ENCODE data around the gene ZDHHC11.
"Not testable (repeated sequence)": the region's sequence is repeated elsewhere in the genome, so short reads cannot be mapped to it uniquely, and the experiment has no call there.

The ZDHHC11 gene

DNA sequence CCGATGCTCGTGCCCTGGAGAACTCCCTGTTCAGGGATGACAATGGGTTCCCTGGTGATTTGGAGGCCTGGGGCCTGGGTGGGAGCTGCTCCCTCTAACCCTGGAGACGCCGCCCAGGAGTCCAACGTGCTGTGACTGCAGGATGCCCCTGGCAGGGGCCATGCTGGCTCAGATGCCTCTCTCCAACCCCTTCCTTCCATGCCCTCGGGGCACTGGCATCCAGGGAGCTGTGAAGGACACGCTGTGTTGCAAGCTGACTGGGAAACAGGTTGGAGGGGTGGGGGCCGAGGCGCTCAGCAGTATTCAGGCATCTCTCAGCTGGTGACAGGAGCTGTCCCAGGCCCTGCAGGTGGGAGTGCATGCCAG is 75.2 kb downstream of the ZDHHC11 start:
- DNase-seq (ENCODE audit: low read depth), result not testable (repeated sequence)

DNA sequence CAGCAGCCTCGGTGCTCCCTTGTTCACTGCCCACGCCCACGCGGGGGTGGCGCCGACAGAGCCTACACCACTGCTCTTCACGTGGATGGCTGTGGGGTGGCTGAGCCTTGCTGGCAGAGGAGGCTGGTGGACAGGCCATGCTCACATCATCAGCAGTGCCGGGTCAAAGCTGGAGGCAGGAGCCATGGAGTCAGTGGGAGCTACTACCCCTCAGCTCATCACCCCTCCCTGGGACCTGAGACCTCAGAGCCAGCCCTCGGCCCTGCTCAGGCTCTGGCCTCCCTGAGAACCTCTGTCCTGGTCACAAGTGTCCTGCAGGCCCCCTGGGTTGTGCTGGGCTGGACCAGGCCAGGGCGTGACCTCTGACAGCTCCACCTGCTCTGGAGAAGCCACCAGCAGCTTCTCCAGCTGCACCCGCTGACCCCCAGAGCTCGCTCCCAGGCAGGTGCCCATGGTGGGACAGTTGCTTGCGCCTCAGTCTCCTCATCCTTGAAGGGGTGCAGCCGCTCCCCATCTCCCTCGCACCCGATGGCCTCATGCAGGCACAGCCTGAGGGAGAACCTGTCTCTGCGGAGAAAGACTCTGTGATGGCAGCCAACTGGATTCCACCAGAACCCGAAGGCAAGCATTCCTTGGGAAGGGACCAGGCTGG is 75.8 kb downstream of the ZDHHC11 start:
- not testable (repeated sequence) for DNase-seq (ENCODE audit: low read depth)

DNA sequence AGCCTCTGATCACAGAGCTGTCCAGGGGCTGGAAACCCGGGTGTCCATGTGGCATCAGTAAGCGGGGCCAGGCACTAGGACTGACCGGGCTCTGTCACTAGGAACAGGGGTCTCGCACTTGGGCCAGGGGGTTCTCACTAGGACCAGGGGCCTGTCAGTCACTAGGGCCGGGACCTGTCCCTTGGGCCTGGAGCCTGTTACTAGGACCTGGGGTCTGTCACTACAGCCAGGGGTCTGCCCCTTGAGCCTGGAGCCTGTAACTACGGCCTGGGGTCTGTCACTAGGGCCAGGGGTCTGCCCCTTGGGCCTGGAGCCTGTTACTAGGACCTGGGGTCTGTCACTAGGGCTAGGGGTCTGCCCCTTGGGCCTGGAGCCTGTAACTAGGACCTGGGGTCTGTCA is 76.5 kb downstream of the ZDHHC11 start:
- not testable (repeated sequence) for DNase-seq (ENCODE audit: low read depth)

DNA sequence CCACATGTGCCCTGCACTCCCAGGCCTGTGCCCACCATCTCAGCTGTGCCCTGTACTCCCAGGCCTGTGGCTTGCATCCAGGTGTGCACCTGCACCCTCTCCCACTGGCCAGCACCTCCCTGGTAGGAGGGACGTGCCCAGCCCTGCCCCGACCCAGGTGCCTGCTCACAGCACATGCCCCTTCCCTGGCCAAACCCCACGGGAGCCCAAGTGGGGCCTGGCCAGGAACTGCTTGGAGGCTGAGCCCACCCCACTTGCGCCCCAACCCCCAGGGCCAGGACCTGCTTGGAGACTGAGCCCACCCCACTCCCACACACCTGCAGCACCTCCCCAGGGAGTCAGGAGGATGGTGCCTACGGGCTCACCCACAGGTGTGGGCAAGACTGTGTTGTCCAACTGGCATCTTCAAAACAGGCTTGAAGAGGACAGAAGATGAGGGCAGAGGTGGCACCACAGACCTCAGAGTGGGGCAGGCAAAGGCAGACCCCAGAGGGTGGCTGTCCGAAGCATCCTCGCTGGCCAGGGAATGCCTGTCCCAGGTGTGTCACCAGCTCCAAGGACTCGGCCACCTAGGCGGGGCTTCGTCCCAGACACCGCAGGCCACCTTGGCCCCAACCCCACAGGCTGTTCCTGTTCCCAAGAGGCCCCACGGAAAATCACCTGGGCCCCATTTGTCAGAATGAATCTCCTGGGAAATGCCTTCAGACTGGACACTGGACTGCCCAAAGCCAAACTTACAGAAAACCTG is 77.1 kb downstream of the ZDHHC11 start:
- no peak for DNase-seq (ENCODE audit: low read depth)

DNA sequence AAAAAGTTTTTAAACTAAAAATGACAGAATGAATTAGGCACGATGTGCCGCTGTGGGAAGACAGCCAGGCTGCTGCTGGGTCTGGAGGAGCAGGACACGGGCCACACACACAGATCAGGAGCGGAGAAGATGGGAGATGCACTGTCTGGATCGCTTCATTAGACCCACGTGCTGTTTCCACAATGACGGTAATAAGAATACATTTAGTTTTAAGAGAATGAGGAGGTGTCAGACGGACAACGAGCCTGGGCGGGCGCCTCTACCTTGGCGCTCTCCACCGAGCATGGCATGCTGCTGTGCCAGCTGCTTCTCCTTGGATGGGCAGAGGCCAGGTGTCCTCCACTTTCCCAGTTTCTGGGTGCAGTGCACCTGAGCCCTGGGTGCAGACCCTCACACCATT is 77.9 kb downstream of the ZDHHC11 start:
- DNase-seq (ENCODE audit: low read depth), result not testable (repeated sequence)

DNA sequence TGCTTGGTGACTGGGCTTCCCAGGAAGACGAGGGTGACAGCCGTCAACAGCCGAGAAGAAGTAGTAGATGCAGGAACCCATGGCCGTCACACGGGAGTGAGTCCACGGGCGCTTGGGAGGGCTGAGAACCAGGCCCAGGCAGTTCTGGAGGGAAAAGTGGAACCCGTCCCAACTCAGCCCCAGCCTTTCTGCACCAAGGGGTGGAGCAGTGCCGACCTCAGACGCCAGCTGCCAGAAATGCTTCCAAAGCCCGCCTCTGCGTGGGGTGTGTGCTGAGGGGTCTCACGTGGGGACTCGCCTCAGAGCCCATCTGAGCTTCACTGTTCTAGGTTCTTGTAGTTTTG is 78.3 kb downstream of the ZDHHC11 start:
- not testable (repeated sequence) for DNase-seq (ENCODE audit: low read depth)

DNA sequence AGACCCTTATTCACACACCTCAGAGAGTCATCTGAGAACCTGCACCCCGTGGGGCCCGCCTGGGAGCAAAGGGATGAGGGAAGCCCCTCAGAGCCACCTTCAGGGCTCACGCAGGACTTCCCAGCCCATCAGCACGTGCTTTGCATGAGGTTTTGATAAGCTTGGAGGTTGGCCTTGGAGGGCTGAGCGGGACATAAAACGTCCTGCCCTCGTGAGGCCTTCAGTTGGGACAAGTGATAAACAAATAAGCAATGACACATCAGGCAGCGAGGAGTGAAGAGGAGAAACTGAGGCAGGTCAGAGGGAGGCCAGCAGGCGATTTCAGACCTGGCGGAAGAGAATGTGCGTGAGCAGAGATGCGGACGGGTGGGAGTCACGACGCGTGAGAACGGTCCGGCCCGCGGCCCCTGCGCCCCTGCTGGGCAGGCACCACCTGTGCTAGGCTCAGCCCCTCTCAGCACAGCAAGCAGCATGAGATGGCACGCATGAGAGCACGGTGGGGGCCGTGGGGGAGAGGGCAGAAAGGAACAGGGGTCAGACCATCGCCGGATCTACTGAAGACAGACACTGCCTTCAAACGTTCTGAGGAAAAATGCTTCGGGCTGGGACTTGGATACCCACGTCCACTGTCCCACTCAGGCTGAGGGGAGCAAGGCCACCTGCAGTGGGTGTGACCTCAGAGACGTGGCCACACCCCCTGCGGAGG is 78.8 kb downstream of the ZDHHC11 start:
- DNase-seq (ENCODE audit: low read depth), result not testable (repeated sequence)

DNA sequence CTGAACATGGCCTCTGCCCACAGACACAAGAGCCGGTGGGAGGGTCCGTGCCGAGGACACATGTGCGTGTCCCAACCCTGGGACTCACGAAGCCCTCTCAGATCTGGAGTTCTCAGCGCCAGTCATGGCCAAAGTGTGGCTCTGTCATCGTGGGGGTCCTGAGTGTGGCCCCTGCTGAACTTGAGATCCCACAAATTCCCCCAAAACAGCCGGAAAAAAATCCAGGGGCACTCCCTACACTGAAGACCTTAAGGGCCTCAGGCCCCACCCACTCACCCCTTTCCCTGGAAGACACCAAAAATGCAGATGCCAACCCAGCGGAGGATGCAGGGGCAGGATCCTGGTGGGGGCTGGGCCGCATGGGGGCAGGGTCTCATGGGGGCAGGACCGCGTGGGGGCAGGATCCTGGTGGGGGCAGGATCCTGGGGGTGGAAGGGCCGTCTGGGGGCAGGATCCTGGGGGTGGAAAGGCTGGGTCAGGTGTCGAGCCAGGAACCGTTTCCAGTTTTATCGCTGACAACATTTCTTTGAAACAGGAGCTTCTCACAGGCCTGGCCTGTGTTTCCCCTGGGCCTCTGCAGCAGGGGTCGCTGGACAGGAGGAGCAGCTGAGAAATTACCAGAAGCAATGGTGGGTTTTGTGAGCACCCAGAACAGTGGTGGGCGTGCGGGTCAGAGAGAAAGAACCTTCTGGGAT is 79.6 kb downstream of the ZDHHC11 start:
- DNase-seq (ENCODE audit: low read depth), result not testable (repeated sequence)

DNA sequence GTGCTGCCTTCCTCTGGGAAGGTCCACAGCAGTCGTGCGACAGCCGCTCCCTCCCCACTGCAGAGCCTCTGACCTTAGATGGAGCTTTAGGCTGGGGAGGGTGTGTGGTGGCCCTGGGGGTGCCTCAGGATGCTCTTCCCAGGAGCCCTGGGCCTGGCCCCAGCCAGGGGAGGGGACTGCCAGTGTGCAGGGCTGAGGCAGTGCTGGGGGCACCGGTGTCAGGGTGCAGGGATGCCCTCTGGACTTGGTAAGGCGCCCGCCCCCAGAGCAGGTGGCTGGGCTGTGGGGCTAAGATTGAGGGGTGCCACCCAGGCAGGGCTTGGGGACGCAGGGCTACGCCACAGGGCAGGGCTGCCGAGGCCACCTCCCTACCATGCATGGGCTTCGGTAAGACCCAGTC is 80.2 kb downstream of the ZDHHC11 start:
- not testable (repeated sequence) for DNase-seq (ENCODE audit: low read depth)

DNA sequence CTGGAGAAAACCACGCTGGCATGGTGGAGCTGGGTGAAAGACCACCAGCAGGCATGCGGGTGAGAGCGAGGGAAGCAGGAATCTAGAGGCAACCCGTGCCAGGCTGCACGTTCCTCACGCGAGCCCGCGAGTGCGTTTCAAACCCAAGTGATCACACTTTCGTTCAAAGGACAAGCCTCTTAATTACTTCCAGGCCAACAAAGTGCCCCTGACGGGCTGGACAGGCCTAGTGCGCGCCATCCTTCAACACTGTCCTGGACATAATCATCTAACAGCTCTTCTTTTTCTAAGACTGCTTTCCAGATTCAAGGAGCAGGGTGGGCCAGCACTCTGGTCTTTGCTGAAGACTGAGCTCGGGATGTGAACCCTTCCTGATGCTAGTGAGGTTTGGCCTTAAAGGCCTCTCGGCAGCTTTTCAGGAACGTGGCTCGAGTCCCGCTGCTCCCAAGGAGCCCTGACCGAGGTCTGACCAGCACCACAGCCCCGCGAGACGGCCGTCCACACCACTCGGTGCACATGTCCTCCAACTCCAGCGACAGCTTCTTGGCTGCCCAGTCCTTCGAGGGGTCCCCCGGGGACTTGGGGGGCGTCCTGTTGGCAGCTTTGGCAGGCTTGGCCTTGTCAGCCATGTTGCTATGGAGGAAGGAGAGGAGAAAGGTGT is 81.2 kb downstream of the ZDHHC11 start:
- not testable (repeated sequence) for DNase-seq (ENCODE audit: low read depth)

DNA sequence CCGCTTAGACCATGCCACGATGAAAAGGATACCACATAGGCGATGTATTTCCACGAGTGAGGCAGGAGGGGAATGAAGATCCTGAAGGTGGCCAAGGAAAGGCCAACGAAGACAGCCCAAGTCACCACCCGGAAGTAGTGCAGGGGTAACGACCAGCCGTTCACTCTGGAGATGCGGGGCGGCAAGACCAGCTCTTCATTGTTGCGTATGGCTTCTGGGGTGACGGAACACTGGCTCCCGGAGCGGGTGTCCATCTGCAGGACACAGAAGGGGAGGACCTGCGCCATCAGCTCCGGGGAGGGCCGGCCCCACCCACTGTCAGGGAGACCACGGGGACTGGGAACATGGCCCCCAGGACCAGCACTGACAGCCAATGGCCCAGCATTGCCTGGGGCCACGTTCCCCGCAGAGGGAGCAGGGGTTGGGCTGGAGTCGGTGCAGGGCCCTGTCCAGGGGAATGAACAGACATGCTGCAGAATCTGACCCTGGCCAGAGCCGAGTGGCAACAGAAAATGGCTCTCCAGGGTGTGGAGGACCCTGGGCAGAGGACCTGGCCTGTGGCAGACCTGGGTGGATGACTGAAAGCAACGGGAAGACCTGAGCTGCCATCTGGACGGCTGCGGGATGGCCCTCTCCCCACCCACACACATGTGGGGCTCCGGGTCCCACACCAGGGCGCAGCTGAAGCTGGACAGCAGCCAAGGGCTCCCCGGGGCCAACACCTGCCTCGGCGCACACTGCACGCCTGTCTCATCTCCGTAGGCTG is 83.9 kb downstream of the ZDHHC11 start:
- no peak for DNase-seq (ENCODE audit: low read depth)

DNA sequence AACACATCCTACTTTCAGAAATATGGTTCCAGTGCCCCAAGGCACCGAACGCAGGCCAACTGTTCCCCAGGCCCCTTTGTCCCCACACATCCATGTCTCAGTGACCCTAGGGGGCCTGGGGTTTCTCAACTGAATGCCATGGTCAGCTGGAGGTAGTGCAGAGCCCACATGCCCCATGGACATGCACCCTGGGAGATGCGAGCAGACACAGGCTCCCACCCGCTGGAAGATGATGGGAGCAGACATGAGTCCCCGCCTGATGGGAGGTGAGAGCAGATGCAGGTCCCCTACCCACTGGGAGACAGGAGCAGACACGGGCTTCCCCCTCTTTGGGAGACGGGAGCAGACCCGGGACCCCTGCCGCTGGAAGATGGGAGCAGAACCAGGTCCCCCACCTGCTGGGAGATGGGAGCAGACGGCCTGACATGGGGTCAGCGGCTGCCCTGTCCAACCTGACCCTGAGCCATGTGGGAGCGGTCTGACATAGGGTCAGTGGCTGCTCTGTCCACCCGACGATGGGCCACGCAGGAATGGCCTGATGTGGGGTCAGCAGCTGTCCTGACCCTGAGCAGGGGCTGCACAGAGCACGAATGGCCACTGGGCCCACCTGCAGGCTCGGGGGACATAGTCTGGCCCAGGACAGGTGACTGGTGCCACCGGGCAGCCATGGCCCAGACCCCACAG is 84.7 kb downstream of the ZDHHC11 start:
- DNase-seq (ENCODE audit: low read depth), result no peak

DNA sequence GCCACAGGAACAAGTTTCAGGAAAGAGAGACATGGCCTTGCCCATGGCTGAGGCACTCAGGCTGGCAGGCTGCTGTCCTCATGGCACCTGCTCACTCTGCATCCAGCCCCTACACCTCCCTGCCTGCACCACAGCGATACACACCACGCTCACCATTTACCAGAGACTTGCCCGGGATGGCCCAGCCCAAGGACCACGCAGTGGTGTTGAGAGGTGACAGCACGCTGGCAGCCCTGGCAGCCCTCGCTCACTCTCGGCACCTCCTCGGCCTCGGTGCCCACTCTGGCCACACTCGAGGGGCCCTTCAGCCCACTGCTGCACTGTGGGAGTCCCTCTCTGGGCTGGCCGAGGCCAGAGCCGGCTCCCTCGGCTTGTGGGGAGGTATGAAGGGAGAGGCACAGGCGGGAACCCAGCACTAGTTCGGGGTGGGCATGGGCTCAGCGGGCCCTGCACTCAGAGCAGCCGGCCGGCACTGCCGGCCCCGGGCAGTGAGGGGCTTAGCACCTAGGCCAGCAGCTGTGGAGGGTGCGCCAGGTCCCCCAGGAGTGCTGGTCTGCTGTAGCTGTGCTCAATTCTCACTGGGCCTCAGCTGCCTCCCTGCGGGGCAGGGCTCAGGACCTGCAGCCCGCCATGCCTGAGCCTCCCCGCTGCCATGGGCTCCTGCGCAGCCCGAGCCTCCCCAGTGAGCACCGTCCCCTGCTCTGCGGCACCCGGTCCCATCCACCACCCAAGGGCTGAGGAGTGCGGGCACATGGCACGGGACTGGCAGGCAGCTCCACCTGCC is 86.6 kb downstream of the ZDHHC11 start:
- no peak for DNase-seq (ENCODE audit: low read depth)

DNA sequence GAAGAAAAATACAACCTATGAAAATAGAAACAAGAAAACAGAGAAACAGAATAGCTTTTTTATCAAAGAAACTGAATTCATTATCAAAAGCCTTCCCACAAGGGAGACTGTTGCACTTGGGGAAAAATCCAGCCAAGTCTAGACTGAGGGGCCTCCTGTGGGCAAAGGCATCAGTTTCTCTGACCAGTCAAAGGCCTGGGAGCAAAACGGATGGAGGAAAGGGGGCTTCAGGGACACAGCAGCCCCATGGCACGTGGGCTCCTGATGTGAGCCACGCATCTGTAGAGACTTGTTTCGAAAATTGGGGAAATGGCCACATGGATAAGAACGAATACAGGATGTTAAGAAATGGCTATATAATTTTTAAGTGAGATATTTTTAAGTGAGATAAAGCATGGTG is 87.4 kb downstream of the ZDHHC11 start:
- no peak for DNase-seq (ENCODE audit: low read depth)

DNA sequence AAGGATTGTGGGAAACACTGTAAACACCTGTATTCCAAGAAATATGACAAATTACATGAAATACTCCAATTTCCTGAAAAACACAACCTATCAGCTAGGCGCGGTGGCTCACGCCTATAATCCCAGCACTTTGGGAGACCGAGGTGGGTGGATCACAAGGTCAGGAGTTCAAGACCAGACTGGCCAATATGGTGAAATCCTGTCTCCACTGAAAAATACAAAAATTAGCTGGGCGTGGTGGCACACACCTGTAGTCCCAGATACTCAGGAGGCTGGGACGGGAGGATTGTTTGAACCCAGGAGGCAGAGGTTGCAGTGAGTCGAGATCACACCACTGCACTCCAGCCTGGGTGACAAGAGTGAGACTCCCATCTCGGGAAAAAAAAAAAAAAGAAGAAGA is 87.8 kb downstream of the ZDHHC11 start:
- DNase-seq (ENCODE audit: low read depth), result not testable (repeated sequence)

DNA sequence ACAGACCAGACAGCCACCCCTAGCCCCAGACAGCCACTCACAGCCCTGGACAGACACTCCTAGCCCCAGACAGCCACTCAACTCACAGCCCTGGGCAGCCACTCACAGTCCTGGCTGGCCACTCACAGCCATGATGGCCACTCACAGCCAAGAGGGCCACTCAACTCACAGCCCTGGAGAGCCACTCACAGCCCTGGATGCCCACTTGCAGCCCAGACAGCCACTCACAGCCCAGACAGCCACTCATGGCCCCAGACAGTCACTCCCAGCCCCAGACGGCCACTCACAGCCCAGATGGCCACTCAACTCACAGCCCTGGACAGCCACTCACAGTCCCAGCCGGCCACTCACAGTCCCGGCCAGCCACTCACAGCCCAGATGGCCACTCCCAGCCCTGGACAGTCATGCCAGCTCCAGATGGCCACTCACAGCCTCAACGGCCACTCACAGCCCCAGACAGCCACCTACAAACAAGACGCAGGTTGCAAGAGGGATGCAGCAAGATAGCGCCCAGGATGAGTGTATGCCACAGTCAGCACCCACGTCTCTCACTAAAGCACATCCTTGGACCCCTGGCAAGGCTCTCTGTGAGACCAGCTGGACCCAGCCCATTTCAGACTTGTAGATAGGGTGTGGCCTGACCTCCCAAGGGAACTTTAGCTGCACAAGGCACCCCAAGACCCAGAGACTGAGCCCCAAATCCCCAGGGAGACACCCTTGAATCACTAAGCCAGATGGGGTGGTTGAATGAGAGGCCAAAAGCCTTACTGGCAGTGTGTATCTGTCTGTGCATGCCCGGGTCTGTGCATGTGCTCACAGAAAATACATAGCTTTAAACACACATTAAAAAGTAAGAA is 88.7 kb downstream of the ZDHHC11 start:
- no peak for DNase-seq (ENCODE audit: low read depth)

DNA sequence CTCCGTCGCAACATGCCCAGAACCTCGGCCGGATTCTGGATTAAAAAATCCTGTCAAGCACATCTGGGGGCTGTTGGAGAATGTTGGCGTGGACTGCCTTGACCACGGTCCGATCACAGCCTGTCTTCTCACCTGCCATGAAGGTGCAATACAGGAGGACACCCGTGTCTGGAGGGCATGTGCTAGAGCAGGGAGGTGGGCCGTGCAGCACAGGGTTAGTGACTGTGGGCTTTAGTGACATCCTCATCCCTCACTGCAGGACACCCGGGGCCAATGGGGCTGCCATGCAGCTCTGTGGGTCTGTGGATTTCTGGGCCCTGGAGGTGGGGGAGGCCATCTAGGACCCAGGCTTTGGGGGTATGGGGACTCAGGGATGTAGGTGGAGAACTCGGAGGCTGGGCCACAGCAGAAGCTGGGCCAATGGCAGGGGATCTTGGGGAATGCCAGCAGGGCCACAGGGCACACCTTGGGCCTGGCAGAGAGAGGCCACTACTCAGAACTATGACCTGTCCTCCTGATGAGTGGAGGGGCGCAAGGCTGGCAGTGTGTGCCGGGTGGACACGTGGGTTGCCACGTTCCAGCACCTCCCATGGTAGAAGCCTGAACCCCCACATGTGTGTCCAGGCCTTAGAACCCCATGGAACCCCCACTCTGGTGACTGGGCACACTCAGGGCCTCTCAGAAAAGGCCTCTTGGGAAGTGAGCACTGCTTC is 89.6 kb downstream of the ZDHHC11 start:
- no peak for DNase-seq (ENCODE audit: low read depth)

DNA sequence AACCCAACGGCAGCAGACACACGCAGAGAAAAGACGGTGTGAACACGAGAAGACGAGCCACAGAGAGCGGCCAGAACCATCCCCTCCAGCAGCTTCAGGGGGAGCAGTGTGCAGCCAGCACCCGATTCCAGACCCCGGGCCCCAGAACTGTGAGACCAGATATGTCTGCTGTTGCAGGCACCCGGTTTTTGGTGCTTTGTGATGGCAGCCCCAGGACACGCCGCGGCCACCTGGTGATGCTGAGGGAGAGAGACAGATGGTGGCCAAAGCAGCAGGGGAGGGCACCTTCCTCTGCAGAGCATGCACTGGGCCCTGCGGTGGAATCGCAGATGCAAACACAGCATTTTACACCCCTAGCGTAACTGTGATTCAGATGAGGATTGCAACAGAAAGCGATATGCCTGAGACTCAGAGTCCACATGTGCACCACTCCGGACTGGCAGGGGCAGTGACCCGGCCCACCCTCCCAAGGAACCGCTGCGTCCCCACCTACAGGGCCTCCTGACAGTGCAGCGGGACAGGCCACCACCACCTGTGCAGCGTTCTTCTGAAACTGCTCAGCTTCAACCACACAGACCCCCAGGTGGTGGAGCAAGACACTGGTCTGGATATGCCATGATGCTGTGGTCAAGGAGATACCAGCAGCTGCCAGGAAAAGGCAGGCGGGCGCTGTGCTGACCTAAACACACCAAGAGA is 90.3 kb downstream of the ZDHHC11 start:
- DNase-seq (ENCODE audit: low read depth), result no peak
